Measurements from ENCODE around the gene PGAM1. TPM values are rescaled to one million over a fixed set of nuclear protein-coding genes. Genes with fewer than 3 reads are reported as not detected.
A peak's percentile ranks its signal among the peaks of the same experiment; 100 is the strongest.

The PGAM1 gene
- total and polyA plus RNA-seq, 2 experiments from 2014 or later: 879 to 1,144 TPM

DNA sequence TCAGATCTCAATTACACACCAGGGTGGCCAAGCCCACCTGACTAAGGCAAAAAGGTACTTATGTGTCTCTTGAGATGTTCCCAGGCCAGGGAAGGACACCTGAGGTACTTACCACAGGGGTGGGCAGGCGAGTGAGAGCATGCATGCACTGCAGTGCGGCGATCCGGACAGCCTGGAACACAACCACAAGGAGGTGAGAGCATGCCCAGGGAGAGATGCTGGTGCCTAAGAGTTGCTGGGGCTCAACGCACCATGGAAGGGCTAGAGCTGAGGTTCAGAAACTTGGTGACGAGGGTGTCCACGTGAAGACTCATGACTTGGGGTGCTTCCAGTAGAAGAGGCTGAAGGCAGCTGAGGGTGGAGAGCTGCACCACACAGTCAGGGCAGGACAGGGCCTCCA is 33.1 kb downstream of the PGAM1 start:
- peaks cover 61% of the 10 kb centered on the region for H3K36me3 ChIP-seq (ENCODE audit: low read depth)
- 89 to 94% methylated on average over 7 of the region's 7 CpGs for WGBS, 2 experiments (ENCODE audit: low coverage in 1 of 2, low lambda C conversion rate in 2 of 2, missing lambda C conversion rate in 2 of 2)
- H3K4me2 ChIP-seq (ENCODE audit: unreplicated experiment): no peak overlapping the region

DNA sequence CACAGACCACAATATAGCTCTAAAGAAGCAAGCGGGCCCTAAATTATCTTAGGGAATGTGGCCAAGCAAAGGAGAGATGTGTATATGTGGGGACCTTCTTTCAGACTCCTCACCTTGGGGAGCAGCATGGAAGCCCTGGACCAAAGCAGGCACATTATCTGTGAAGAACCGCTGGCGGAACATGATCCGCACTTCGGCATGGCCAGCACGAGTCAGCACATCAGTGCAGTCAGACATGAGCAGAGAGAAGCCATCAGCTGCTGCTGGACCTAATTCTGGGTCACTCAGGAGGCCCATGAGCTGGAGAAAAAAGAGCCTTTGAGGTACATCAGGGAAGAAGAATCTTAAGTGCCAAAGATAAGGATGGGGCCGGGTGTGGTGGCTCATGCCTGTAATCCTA is 33.9 kb downstream of the PGAM1 start:
- no peak overlapping the region for H3K27ac ChIP-seq
- no peak overlapping the region for H3K9ac ChIP-seq
- peaks cover 8% of the 10 kb centered on the region; the same call in 1 of the 2 replicates for H3K4me1 ChIP-seq (ENCODE audit: insufficient read depth)
- H3K9me3 ChIP-seq (ENCODE audit: low read depth): no peaks in the 10 kb centered on the region
- H3K79me2 ChIP-seq (ENCODE audit: insufficient read depth): peaks cover 10% of the 10 kb centered on the region
- H3K27me3 ChIP-seq (replicated peaks; ENCODE audit: insufficient read depth): no peaks in the 10 kb centered on the region
- H2AFZ ChIP-seq: no peak overlapping the region
- WGBS, 2 experiments (ENCODE audit: low coverage in 1 of 2, low lambda C conversion rate in 2 of 2, missing lambda C conversion rate in 2 of 2): 68 to 70% methylated on average over 7 of the region's 7 CpGs
- no peak overlapping the region for H3K4me3 ChIP-seq
- in situ Hi-C loops (cut with MboI): no loop called here
- no peak for TF ChIP-seq EZH2 (IDR thresholded peaks at IDR 0.05; ENCODE audit: insufficient read depth, poor library complexity, severe bottlenecking)
- TF ChIP-seq EZH2phosphoT487 (IDR thresholded peaks at IDR 0.05; ENCODE audit: insufficient read depth, low read depth): no peak
- H4K20me1 ChIP-seq (ENCODE audit: insufficient read depth): 0 out of 2 replicates have a peak, but pooled peaks cover 4% of the 10 kb centered on the region
- H3K9me2 ChIP-seq (ENCODE audit: insufficient read depth): no peaks in the 10 kb centered on the region
- H3K4me2 ChIP-seq (ENCODE audit: unreplicated experiment): no peak overlapping the region
- peaks cover 57% of the 10 kb centered on the region for H3K36me3 ChIP-seq (ENCODE audit: low read depth)
- peaks cover 67% of the 10 kb centered on the region for H3F3A ChIP-seq (ENCODE audit: insufficient read depth)
- DNase-seq: no peak

More for the DNA sequence above, 33.1 kb downstream of the PGAM1 start:
- peaks cover 66% of the 10 kb centered on the region for H3F3A ChIP-seq (ENCODE audit: insufficient read depth)
- H3K4me3 ChIP-seq: no peak overlapping the region
- H4K20me1 ChIP-seq (ENCODE audit: insufficient read depth): 0 out of 2 replicates have a peak, but pooled peaks cover 3% of the 10 kb centered on the region
- DNase-seq: no peak
- in situ Hi-C loops (cut with MboI): no loop called here
- H3K9me3 ChIP-seq (ENCODE audit: low read depth): no peaks in the 10 kb centered on the region
- H3K79me2 ChIP-seq (ENCODE audit: insufficient read depth): peaks cover 19% of the 10 kb centered on the region
- TF ChIP-seq EZH2phosphoT487 (IDR thresholded peaks at IDR 0.05; ENCODE audit: insufficient read depth, low read depth) (no peak), EZH2 (IDR thresholded peaks at IDR 0.05; ENCODE audit: insufficient read depth, poor library complexity, severe bottlenecking) (no peak)
- no peak overlapping the region for H2AFZ ChIP-seq
- no peak overlapping the region for H3K9ac ChIP-seq
- H3K9me2 ChIP-seq (ENCODE audit: insufficient read depth): no peaks in the 10 kb centered on the region
- H3K4me1 ChIP-seq (ENCODE audit: insufficient read depth): peaks cover 4% of the 10 kb centered on the region; the same call in 1 of the 2 replicates
- H3K27ac ChIP-seq: no peak overlapping the region
- no peaks in the 10 kb centered on the region for H3K27me3 ChIP-seq (replicated peaks; ENCODE audit: insufficient read depth)

DNA sequence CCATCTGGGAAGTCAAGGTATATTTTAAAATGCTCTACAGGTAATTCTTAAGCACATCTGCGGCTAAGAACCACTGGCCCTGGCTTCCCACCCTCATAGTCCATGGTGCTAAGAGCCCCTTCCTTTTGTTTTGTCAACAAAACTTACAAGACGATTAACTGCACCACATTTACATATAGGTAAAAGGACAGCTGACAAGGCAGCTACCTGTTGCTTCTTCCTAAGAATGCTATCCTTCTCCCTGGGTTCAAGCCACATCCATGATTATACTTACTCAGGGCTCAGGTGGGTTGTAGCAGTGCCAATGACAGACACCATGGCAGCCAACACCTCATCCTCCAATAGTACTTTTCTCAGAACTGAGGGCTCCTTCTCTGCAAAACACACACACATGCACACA is 36.3 kb downstream of the PGAM1 start:
- Histone ChIP-seq H3K4me1 (ENCODE audit: insufficient read depth) (peaks cover 8% of the 10 kb centered on the region; the same call in 1 of the 2 replicates), H3F3A (ENCODE audit: insufficient read depth) (peaks cover 79% of the 10 kb centered on the region), H3K27ac (no peak overlapping the region), H3K79me2 (ENCODE audit: insufficient read depth) (peaks cover 3% of the 10 kb centered on the region; the same call in 1 of the 2 replicates), H4K20me1 (ENCODE audit: insufficient read depth) (0 out of 2 replicates have a peak, but pooled peaks cover 4% of the 10 kb centered on the region), H3K4me2 (ENCODE audit: unreplicated experiment) (no peak overlapping the region), H3K9me3 (ENCODE audit: low read depth) (no peaks in the 10 kb centered on the region), H3K4me3 (no peak overlapping the region), H2AFZ (no peak overlapping the region), H3K9ac (no peak overlapping the region), H3K9me2 (ENCODE audit: insufficient read depth) (no peaks in the 10 kb centered on the region), H3K36me3 (ENCODE audit: low read depth) (peaks cover 55% of the 10 kb centered on the region), H3K27me3 (replicated peaks; ENCODE audit: insufficient read depth) (no peaks in the 10 kb centered on the region)
- no peak for TF ChIP-seq EZH2phosphoT487 (IDR thresholded peaks at IDR 0.05; ENCODE audit: insufficient read depth, low read depth)
- TF ChIP-seq EZH2 (IDR thresholded peaks at IDR 0.05; ENCODE audit: insufficient read depth, poor library complexity, severe bottlenecking): no peak
- DNase-seq: no peak
- in situ Hi-C loops (cut with MboI): no loop called here
- WGBS, 2 experiments (ENCODE audit: low coverage in 1 of 2, low lambda C conversion rate in 2 of 2, missing lambda C conversion rate in 2 of 2): 76 to 78% methylated on average over 2 of the region's 2 CpGs

DNA sequence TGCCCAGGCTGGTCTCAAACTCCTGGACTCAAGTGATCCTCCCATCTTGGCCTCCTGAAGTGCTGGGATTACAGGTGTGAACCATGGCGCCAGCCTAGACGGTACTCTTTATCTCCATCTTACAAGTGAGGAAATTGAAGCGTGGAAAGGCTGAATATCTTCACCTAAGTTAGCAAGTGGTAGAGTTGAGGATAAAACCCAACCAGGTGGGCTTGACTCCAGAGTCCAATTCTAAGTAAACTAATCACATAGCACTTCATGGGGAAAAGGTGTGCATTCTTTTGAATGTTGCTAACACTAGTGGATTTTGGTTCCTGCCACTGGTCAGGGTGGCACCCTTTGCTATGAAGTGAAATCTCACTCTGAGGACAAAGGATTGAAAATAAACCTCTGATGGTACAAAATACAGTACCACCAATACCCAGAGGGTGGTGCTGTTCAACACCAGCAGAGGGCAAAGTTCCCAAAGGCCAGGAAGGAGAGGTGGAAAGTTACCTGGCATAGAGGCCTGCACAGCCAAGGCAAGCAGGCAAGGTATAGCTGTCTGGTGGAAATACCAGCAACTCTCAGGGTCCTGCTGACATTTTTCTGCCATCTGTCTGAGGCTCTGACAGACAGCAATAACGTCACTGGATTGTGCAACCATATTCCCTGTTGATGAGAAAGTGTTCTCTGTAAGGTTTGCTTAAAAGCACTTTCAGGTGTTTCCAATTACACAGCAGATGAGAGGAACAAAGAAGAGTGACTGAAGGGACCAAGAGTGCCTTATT is 37.6 kb downstream of the PGAM1 start:
- Histone ChIP-seq H3K27me3 (replicated peaks; ENCODE audit: insufficient read depth) (no peaks in the 10 kb centered on the region), H3K4me1 (ENCODE audit: insufficient read depth) (peaks cover 8% of the 10 kb centered on the region; the same call in 1 of the 2 replicates), H3K79me2 (ENCODE audit: insufficient read depth) (peaks cover 3% of the 10 kb centered on the region), H3K27ac (peak overlapping the region; percentile 52), H3K36me3 (ENCODE audit: low read depth) (peaks cover 57% of the 10 kb centered on the region; the same call in 1 of the 2 replicates), H3K4me2 (ENCODE audit: unreplicated experiment) (no peak overlapping the region), H2AFZ (no peak overlapping the region), H3K9me2 (ENCODE audit: insufficient read depth) (no peaks in the 10 kb centered on the region), H3F3A (ENCODE audit: insufficient read depth) (peaks cover 83% of the 10 kb centered on the region), H3K9me3 (ENCODE audit: low read depth) (no peaks in the 10 kb centered on the region), H3K4me3 (no peak overlapping the region), H4K20me1 (ENCODE audit: insufficient read depth) (0 out of 2 replicates have a peak, but pooled peaks cover 4% of the 10 kb centered on the region), H3K9ac (no peak overlapping the region)
- in situ Hi-C loops (cut with MboI): no loop called here
- TF ChIP-seq EZH2 (IDR thresholded peaks at IDR 0.05; ENCODE audit: insufficient read depth, poor library complexity, severe bottlenecking) (no peak), EZH2phosphoT487 (IDR thresholded peaks at IDR 0.05; ENCODE audit: insufficient read depth, low read depth) (no peak)
- peak; percentile 79 for DNase-seq
- WGBS, 2 experiments (ENCODE audit: low coverage in 1 of 2, low lambda C conversion rate in 2 of 2, missing lambda C conversion rate in 2 of 2): 77 to 78% methylated on average over 4 of the region's 4 CpGs

All from GM23248 (cell line).